ENCODE results near the gene HSD17B11. TPM values are rescaled to one million over a fixed set of nuclear protein-coding genes. Genes with fewer than 3 reads are reported as not detected.

Gene HSD17B11
- total and polyA plus RNA-seq, 2 of the 8 experiments (the other 6 are each of a cell fraction or from before 2014, with no cell fraction given) = 6.0 to 9.0 TPM

- H3K56ac ChIP-seq (replicated peaks; ENCODE audit: insufficient read length, low read depth, low read length) = no peak overlapping the region
- H3K23ac ChIP-seq (ENCODE audit: insufficient read length) = no peak overlapping the region
- H3K9me3 ChIP-seq (ENCODE audit: insufficient read depth in 2 of 2, low read depth in 1 of 2, low read length in 1 of 2) = no peaks in the 10 kb centered on the region
- no peaks in the 10 kb centered on the region for H3K36me3 ChIP-seq (ENCODE audit: control insufficient read depth in 2 of 4, insufficient read depth in 4 of 4, low read length in 3 of 4)
- TF ChIP-seq SIX5 (IDR thresholded peaks at IDR 0.05; ENCODE audit: low read depth, low read length) (no peak), HDAC2 (IDR thresholded peaks at IDR 0.05; ENCODE audit: borderline replicate concordance in 1 of 2, low read depth in 2 of 2, low read length in 2 of 2) (no peak), TEAD4 (IDR thresholded peaks at IDR 0.05; ENCODE audit: low read depth, low read length) (no peak), KDM5A (IDR thresholded peaks at IDR 0.05; ENCODE audit: low read length) (no peak)
- H3K23me2 ChIP-seq (ENCODE audit: low read depth, low read length) = no peaks in the 10 kb centered on the region
- H3K4ac ChIP-seq (replicated peaks; ENCODE audit: insufficient read length, low read depth, low read length) = no peak overlapping the region
- H4K5ac ChIP-seq (ENCODE audit: insufficient read length, low read depth, low read length) = no peak overlapping the region
- H2BK120ac ChIP-seq (replicated peaks; ENCODE audit: low read depth, low read length) = no peak overlapping the region
- no peaks in the 10 kb centered on the region for H3K79me1 ChIP-seq (ENCODE audit: low read depth, low read length)
- H3K14ac ChIP-seq (ENCODE audit: insufficient read length) = no peak overlapping the region
- H2AFZ ChIP-seq (ENCODE audit: low read length) = no peak overlapping the region
- H3K4me2 ChIP-seq (ENCODE audit: insufficient read depth in 1 of 2, low read depth in 2 of 2, low read length in 2 of 2) = no peak overlapping the region
- H2BK12ac ChIP-seq (ENCODE audit: low read depth, low read length) = no peak overlapping the region
- no peaks in the 10 kb centered on the region for H3K79me2 ChIP-seq (ENCODE audit: control insufficient read depth in 1 of 2, insufficient read depth in 2 of 2, low read length in 2 of 2)
- CTCF ChIA-PET (ENCODE audit: partially characterized antibody) = no interaction called here
- FAIRE-seq (no peak), DNase-seq (ENCODE audit: low read depth in 1 of 2, low spot score in 2 of 2) (no peak)
- H2BK20ac ChIP-seq (ENCODE audit: low read length) = no peak overlapping the region
- H4K8ac ChIP-seq (ENCODE audit: extremely low read depth, insufficient read depth, low read length) = no peak overlapping the region
- WGBS, 2 experiments (ENCODE audit: extremely low coverage in 1 of 2, insufficient coverage in 1 of 2, insufficient read length in 1 of 2, insufficient replicate concordance in 2 of 2, low coverage in 1 of 2, low lambda C conversion rate in 2 of 2, missing lambda C conversion rate in 1 of 2) = 82% methylated on average over 1 of the region's 1 CpG; no CpG with 5 or more reads in 1 of the 2 experiments
- no peak overlapping the region for H3K9ac ChIP-seq (replicated peaks in 1 of 4; ENCODE audit: extremely low read depth in 1 of 4, low read depth in 3 of 4, low read length in 3 of 4)
- no peak overlapping the region for H2BK15ac ChIP-seq (ENCODE audit: low read length)
- no peaks in the 10 kb centered on the region for H4K20me1 ChIP-seq (replicated peaks in 1 of 2; ENCODE audit: control insufficient read depth in 1 of 2, insufficient read depth in 2 of 2, low read length in 2 of 2)
- H3K27ac ChIP-seq (ENCODE audit: low read depth, low read length) = no peak overlapping the region
- H2AK5ac ChIP-seq (ENCODE audit: low read depth, low read length) = no peak overlapping the region
- no peaks in the 10 kb centered on the region for H3K4me1 ChIP-seq (replicated peaks in 1 of 4; ENCODE audit: control insufficient read depth in 3 of 4, insufficient read depth in 4 of 4, low read length in 3 of 4)
- no peak overlapping the region for H3K18ac ChIP-seq (ENCODE audit: extremely low read depth, low read length)
- H2BK5ac ChIP-seq (ENCODE audit: low read depth, low read length) = no peak overlapping the region
- no peak overlapping the region for H4K91ac ChIP-seq (replicated peaks; ENCODE audit: insufficient read length, low read length)
- POLR2A ChIA-PET (ENCODE audit: partially characterized antibody) = no interaction called here
- H3K27me3 ChIP-seq (replicated peaks in 1 of 4; ENCODE audit: control insufficient read depth in 3 of 4, extremely low read depth in 1 of 4, insufficient read depth in 3 of 4, low read length in 3 of 4) = no peaks in the 10 kb centered on the region
- H3K4me3 ChIP-seq (ENCODE audit: extremely low read depth in 1 of 4, insufficient read depth in 2 of 4, low read depth in 3 of 4, low read length in 4 of 4) = no peak overlapping the region
These were observed 73.5 kb downstream of the HSD17B11 start for GRCh38 chr4:87317527-87317926.

Data from H1 (cell line).